Endothelial cell of umbilical vein (primary cell): ENCODE data around the gene SPPL3. TPM values are rescaled to one million over a fixed set of nuclear protein-coding genes. Genes with fewer than 3 reads are reported as not detected.

Experiments used
- BruUV-seq: library from RNA; stranded (reverse); fragments of 400-500 nt; replicated peaks from 2 replicates; lab custom pipeline; 2021; lab: Mats Ljungman, UMichigan
- CTCF ChIA-PET: fragments of 300-600, 350-600 bp; sonication (Branson Sonifier 250); formaldehyde crosslinking; loops from one replicate; lab custom pipeline; 2021; ENCODE audit warnings: antibody characterized with exemption, inconsistent platforms; lab: Charles Lee
- POLR2A ChIA-PET: fragments of 300-600, 350-600 bp; sonication (Branson Sonifier 250); formaldehyde crosslinking; loops from one replicate; lab custom pipeline; 2021; ENCODE audit warnings: antibody characterized with exemption, inconsistent platforms; lab: Charles Lee
- DNase-seq: peaks from one replicate; pipeline ENCODE4 v3.0.0-alpha.2; 2011; ENCODE audit warnings: low read depth, low spot score
- FAIRE-seq: peaks from 2 replicates; lab custom pipeline; 2011; peaks lifted over from hg19 to GRCh38; lab: Jason Lieb, UNC
- H2AFZ ChIP-seq: 2 replicates; pipeline ENCODE4 v1.6.0; 2012; ENCODE audit warnings: low read depth, low read length, control low read depth, inconsistent platforms
- H3K27ac ChIP-seq: 2 replicates; pipeline ENCODE4 v1.5.1; 2011; ENCODE audit warnings: low read depth, mild to moderate bottlenecking, control low read depth, low read length, moderate library complexity; ENCODE audit not compliant: insufficient read depth
- H3K27me3 ChIP-seq, 2 experiments: 2 replicates each; pipeline versions ENCODE4 v1.6.0 to v1.6.1; 2011; ENCODE audit warnings: low read length in 2 of 2, mixed read lengths in 1 of 2; ENCODE audit not compliant: control insufficient read depth in 2 of 2, insufficient read depth in 2 of 2
- H3K36me3 ChIP-seq, 2 experiments: 2 replicates in 1 of 2; 3 replicates in 1 of 2; pipeline ENCODE4 v1.5.1; 2011; ENCODE audit warnings: low read length in 2 of 2, mild to moderate bottlenecking in 1 of 2, moderate library complexity in 1 of 2; ENCODE audit not compliant: control insufficient read depth in 2 of 2, insufficient read depth in 2 of 2; ENCODE audit errors: extremely low read depth in 1 of 2
- H3K4me1 ChIP-seq: 3 replicates; pipeline ENCODE4 v1.5.1; 2011; ENCODE audit warnings: mild to moderate bottlenecking, low read length; ENCODE audit not compliant: control insufficient read depth, insufficient read depth; ENCODE audit errors: extremely low read depth
- H3K4me2 ChIP-seq: 2 replicates; pipeline ENCODE4 v1.6.1; 2011; ENCODE audit warnings: low read length, control low read depth, mixed read lengths; ENCODE audit not compliant: insufficient read depth
- H3K4me3 ChIP-seq, 3 experiments: fragments of 200-600 bp in 1 of 3; sonication (generic), shearing (Covaris generic) in 1 of 3; replicated peaks in 1 of 3; 2 replicates each; pipeline ENCODE4 v1.5.1; 2011 to 2016; ENCODE audit warnings: control low read depth in 3 of 3, low read length in 3 of 3, mild to moderate bottlenecking in 2 of 3, inconsistent platforms in 1 of 3, low read depth in 1 of 3, moderate library complexity in 1 of 3; ENCODE audit not compliant: insufficient read depth in 1 of 3
- H3K79me2 ChIP-seq: 2 replicates; pipeline ENCODE4 v1.6.0; 2012; ENCODE audit warnings: low read length, inconsistent platforms; ENCODE audit not compliant: control insufficient read depth, insufficient read depth
- H3K9ac ChIP-seq: replicated peaks from 2 replicates; pipeline ENCODE3; 2011; ENCODE audit warnings: low read length, control low read depth; ENCODE audit not compliant: insufficient read depth; ENCODE audit errors: extremely low read depth
- H3K9me1 ChIP-seq: replicated peaks from 3 replicates; pipeline ENCODE4 v1.6.0; 2011; ENCODE audit warnings: mild to moderate bottlenecking, low read length; ENCODE audit not compliant: control insufficient read depth, insufficient read depth; ENCODE audit errors: extremely low read depth
- H3K9me3 ChIP-seq: replicated peaks from 2 replicates; pipeline ENCODE4 v1.5.1; 2012; ENCODE audit warnings: low read length, inconsistent platforms; ENCODE audit not compliant: control insufficient read depth, insufficient read depth
- H4K20me1 ChIP-seq: replicated peaks from 2 replicates; pipeline ENCODE3; 2011; ENCODE audit warnings: mild to moderate bottlenecking, low read length; ENCODE audit not compliant: control insufficient read depth, insufficient read depth; ENCODE audit errors: extremely low read depth
- EZH2 ChIP-seq: IDR thresholded peaks from 2 replicates; pipeline ENCODE4 v1.6.1; 2012; ENCODE audit warnings: borderline replicate concordance, low read depth, mild to moderate bottlenecking, moderate library complexity, low read length, inconsistent platforms; ENCODE audit not compliant: severe bottlenecking
- FOS ChIP-seq: IDR thresholded peaks from 2 replicates; pipeline ENCODE4 v1.6.1; 2011; ENCODE audit warnings: mild to moderate bottlenecking, low read length, moderate library complexity, borderline replicate concordance; ENCODE audit not compliant: insufficient read depth
- GATA2 ChIP-seq: IDR thresholded peaks from 2 replicates; pipeline ENCODE4 v1.7.0; 2011; ENCODE audit warnings: low read depth, mild to moderate bottlenecking, moderate library complexity, mixed read lengths, low read length; ENCODE audit not compliant: insufficient read length, insufficient read depth
- JUN ChIP-seq: IDR thresholded peaks from 2 replicates; pipeline ENCODE4 v1.6.1; 2011; ENCODE audit warnings: borderline replicate concordance, low read depth; ENCODE audit not compliant: insufficient read length, insufficient read depth
- MYC ChIP-seq: IDR thresholded peaks from one replicate; pipeline ENCODE4 v1.6.1; 2011; ENCODE audit warnings: mild to moderate bottlenecking, low read depth, low read length
- POLR2A ChIP-seq: IDR thresholded peaks from 2 replicates; pipeline ENCODE4 v1.6.1; 2012; ENCODE audit warnings: low read depth, mild to moderate bottlenecking, control low read depth, low read length
- POLR2AphosphoS5 ChIP-seq: IDR thresholded peaks from 2 replicates; pipeline ENCODE4 v1.6.1; 2012; ENCODE audit warnings: low read depth, mild to moderate bottlenecking, control low read depth, low read length, moderate library complexity; ENCODE audit not compliant: insufficient read depth
- dilution Hi-C: fragments of 300-500 bp; cut with MboI; formaldehyde crosslinking; loops from one replicate; pipeline ENCODE4 v1.15.0; 2019; ENCODE audit warnings: low sequenced_read_pairs; ENCODE audit not compliant: extremely low pct_ligation_motif_present
- intact Hi-C: fragments of 100-400 bp; cut with micrococcal nuclease; formaldehyde crosslinking; loops from one replicate; pipeline ENCODE4 v1.10.0; 2022
- polyA plus RNA-seq, 4 experiments: library from polyadenylated mRNA; depleted of rRNA in 3 of 4; stranded (reverse) in 3 of 4; unstranded in 1 of 4; fragments of >200 nt; gene quantifications; 2 replicates each; pipeline versions ENCODE4 v1.2.1 to v1.2.3, GENCODE V29; 2011 to 2012; ENCODE audit warnings: missing spikeins in 1 of 4
- total RNA-seq: library from RNA; stranded (reverse); gene quantifications from 2 replicates; pipeline ENCODE4 v1.2.3, GENCODE V29; 2021
- TF ChIP-seq, protein P1 (sequence below), 2 donors: IDR thresholded peaks; 1 replicate in 1 of 2; 2 replicates in 1 of 2; pipeline ENCODE4 v1.5.1; 2011; ENCODE audit warnings: low read length in 2 of 2, mild to moderate bottlenecking in 2 of 2, moderate library complexity in 2 of 2, control low read depth in 1 of 2, inconsistent platforms in 1 of 2, low read depth in 1 of 2; ENCODE audit not compliant: insufficient read depth in 1 of 2; ENCODE audit errors: extremely low read depth in 1 of 2
- TF ChIP-seq, protein P2 (sequence below): IDR thresholded peaks from 2 replicates; pipeline ENCODE4 v1.6.1; 2011; ENCODE audit not compliant: insufficient read depth, insufficient read length

SPPL3 gene
- total and polyA plus RNA-seq, 2 donors (not counting 3 experiments of a cell fraction or from before 2014, with no cell fraction given) = 30.6 to 53.0 TPM

DNA sequence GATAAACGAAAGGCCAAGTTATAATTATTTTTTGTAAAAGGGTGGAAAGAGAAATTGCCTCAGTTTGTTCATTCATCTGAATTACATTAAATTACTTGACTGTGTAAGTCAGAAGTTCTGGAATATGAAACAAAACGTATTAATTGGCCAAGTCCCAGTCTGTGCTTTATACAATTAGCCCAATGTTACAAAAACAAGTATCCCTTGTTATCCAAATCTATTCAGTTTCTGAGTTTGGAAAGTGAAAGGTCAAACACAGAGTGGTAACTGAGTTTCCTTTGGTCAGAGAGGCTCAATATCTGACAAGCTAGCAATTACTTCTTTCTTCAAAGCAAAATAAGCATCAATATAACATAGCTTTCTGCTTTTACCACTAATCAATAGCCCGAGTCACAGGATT is 62.6 kb downstream of the SPPL3 start:
- no peaks in the 10 kb centered on the region for H3K9me1 ChIP-seq
- H3K4me1 ChIP-seq = no peaks in the 10 kb centered on the region
- ChIA-PET POLR2A (no interaction called here), CTCF (no interaction called here)
- H2AFZ ChIP-seq = no peak overlapping the region
- H3K27ac ChIP-seq = no peak overlapping the region
- BruUV-seq = no TSS peak
- FAIRE-seq = peak; percentile 24
- H3K9me3 ChIP-seq = no peaks in the 10 kb centered on the region
- no peaks in the 10 kb centered on the region for H3K27me3 ChIP-seq
- no peaks in the 10 kb centered on the region for H3K36me3 ChIP-seq
- no peak overlapping the region for H3K4me2 ChIP-seq
- dilution Hi-C loops = no loop called here
- no peak overlapping the region for H3K4me3 ChIP-seq
- DNase-seq = peak; percentile 33
- no peak overlapping the region for H3K9ac ChIP-seq
- TF ChIP-seq POLR2AphosphoS5 (no peak), FOS (no peak), GATA2 (no peak), MYC (no peak), EZH2 (no peak), JUN (no peak), POLR2A (no peak)
- TF ChIP-seq, protein P1, sequence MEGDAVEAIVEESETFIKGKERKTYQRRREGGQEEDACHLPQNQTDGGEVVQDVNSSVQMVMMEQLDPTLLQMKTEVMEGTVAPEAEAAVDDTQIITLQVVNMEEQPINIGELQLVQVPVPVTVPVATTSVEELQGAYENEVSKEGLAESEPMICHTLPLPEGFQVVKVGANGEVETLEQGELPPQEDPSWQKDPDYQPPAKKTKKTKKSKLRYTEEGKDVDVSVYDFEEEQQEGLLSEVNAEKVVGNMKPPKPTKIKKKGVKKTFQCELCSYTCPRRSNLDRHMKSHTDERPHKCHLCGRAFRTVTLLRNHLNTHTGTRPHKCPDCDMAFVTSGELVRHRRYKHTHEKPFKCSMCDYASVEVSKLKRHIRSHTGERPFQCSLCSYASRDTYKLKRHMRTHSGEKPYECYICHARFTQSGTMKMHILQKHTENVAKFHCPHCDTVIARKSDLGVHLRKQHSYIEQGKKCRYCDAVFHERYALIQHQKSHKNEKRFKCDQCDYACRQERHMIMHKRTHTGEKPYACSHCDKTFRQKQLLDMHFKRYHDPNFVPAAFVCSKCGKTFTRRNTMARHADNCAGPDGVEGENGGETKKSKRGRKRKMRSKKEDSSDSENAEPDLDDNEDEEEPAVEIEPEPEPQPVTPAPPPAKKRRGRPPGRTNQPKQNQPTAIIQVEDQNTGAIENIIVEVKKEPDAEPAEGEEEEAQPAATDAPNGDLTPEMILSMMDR (IDR thresholded peaks at IDR 0.05; ENCODE audit: extremely low read depth in 1 of 2, insufficient read depth in 1 of 2, low read depth in 1 of 2, low read length in 2 of 2) = no peak
- TF ChIP-seq, protein P2, sequence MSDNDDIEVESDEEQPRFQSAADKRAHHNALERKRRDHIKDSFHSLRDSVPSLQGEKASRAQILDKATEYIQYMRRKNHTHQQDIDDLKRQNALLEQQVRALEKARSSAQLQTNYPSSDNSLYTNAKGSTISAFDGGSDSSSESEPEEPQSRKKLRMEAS = no peak
- intact Hi-C loops = no loop called here
- peaks cover 3% of the 10 kb centered on the region for H3K79me2 ChIP-seq
- H4K20me1 ChIP-seq = peaks cover 5% of the 10 kb centered on the region
